Measurements from ENCODE around the gene C2orf76.

DNA sequence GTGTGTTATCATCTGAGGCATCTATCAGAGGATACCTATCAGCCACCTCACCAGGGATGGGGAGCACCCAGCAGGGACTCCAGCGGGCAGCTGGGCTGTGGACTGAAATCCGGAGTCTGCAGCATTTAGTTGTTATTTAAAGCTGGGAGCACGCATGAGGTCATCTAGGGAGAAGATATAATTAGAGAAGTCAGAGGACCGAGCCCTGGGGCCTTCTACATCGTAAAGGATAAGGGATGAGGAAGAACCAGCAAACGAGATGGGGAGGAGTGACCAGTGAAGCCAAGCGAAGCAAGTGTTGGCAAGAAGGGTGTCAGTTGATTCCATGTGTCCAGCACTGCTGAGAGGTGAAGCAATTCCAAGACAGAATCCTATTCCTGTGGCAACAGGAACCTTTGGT lies 72.7 kb downstream of the C2orf76 start:
- TF ChIP-seq, protein P1, sequence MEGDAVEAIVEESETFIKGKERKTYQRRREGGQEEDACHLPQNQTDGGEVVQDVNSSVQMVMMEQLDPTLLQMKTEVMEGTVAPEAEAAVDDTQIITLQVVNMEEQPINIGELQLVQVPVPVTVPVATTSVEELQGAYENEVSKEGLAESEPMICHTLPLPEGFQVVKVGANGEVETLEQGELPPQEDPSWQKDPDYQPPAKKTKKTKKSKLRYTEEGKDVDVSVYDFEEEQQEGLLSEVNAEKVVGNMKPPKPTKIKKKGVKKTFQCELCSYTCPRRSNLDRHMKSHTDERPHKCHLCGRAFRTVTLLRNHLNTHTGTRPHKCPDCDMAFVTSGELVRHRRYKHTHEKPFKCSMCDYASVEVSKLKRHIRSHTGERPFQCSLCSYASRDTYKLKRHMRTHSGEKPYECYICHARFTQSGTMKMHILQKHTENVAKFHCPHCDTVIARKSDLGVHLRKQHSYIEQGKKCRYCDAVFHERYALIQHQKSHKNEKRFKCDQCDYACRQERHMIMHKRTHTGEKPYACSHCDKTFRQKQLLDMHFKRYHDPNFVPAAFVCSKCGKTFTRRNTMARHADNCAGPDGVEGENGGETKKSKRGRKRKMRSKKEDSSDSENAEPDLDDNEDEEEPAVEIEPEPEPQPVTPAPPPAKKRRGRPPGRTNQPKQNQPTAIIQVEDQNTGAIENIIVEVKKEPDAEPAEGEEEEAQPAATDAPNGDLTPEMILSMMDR (IDR thresholded peaks at IDR 0.05), result no peak
- no peak for TF ChIP-seq POLR2A (IDR thresholded peaks at IDR 0.05)

Data from thyroid gland (tissue), 4 donors.